EH (cell line): Measurements from ENCODE around the gene ASF1B.

Experiments used
- DNase-seq: peaks from one replicate; pipeline ENCODE4 v3.0.0-alpha.2; 2015; ENCODE audit warnings: low read depth

ASF1B gene

DNA sequence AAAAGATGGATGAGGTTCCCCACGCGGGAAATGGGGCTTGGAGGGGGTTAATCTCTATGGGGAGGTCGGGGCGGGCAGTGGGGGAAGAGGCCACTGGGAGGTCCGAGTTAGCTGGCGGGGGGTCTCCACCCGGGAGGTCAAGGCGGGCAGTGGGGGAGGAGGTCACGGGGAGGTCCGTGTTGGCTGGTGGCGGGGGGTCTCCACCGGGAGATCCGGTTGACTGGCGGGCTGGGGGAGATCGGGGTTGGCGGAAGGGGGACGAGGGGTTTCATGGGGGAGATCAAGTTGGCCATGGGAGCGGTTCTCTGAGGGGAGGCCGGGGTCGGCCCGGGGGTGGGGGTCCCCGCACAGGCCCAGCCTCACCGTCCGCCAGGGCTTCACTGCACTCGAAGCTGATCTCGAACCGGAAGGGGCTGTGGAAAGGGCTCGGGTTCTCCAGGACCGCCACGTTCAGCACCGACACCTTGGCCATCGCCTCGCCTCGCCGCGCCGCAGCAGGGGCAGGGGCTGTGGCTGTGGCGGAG lies 342 bp downstream of the ASF1B start:
- DNase-seq, result no peak

DNA sequence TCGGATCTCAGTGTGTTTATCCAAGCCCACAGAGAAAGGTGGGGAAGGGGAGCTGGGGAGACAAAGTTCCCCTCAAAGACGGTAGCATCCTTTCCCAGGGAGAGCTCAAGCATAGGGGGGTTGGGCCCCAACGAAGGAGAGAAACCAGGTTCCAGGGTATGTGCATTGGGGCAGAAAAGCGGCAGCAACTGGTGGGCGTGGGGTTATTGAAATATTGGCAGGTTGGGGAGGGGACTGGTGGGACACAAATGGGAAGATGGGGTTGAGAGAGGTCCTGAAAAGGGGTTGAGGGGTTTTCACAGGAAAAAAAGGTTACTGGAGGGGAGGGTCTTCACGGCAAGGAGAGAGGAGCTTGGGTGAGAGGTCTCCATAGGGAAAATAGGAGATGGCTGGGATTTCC lies 1.0 kb downstream of the ASF1B start:
- no peak for DNase-seq

DNA sequence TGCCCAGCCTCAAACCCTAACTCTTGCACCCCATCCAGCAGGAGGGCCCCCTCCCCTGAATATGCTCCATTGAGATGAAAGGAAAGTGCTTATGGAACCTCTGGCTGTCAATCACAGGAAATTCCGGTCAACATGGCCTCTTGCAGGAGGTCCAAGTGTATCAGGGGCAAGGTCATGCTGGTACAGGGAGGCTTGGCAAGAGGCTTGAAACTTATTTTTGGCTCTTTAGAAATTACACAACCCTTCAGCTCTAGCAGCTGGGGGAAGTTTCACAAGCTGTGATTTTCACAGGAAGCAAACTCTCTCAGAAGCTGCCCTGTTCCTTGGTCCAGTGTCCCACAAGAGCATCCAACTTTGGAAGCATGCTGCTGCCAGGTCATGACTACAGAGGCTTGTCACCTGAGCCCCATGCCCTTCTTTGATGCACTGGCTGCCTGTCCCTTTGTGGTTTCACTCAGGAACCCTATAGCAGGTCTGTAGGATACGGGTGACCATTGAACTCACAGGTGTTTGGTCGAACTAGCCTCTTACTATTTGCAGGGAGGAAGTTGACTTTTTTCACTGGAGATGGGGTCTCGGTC lies 8.4 kb downstream of the ASF1B start:
- no peak for DNase-seq

DNA sequence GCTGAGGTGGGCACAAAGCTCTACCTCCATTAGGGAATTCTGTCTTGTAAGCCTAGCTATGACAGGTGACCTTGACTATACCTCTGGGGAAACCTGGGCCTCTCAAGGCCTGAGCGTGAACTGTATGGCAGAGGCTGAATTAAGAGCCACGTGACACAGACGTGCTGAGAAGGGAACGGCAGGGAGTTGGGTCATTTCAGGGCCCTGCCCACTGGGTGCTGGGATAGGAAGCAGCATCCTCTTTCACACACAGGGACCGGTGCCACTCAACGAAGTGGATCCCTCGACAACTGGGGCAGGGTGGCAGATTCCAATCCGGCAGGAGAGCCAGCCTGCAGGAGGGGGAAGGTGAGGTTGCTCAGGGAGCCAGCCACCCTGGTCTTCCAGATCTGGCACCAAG lies 9.2 kb downstream of the ASF1B start:
- DNase-seq, result no peak

DNA sequence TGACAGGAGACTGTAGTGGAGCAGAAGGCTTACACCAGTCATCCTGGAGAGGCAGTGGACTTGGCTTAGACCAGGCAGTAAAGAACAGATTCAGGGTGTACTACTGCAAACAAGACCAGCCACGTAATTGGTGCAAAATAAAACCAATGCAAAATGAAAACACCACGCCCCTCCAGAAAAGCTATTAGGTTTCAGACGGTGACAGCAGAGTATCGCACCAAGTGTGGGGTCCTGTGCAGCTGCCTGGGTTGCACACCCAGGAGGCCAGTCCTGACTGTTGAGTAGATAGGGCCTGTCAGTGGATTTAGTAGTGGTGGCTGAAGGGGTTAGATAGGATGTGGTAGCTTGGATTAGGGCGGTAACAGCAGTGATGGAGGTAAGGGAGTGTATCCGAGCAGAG lies 13.5 kb downstream of the ASF1B start:
- DNase-seq, result no peak

DNA sequence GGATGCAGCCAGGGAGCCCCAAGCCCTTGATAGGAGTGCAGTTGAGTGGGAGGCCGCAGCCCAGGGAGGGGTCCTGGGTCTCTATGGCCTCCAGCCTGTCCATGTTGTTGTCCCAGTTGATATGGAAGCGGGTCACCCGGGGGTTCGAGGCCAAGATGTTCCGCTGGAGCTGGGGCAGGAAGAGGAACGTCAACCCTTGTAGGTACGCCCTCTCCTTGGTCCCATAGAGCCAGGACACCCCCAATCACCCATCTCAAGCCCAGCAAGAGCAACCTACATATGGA lies 15.9 kb downstream of the ASF1B start:
- DNase-seq, result no peak

DNA sequence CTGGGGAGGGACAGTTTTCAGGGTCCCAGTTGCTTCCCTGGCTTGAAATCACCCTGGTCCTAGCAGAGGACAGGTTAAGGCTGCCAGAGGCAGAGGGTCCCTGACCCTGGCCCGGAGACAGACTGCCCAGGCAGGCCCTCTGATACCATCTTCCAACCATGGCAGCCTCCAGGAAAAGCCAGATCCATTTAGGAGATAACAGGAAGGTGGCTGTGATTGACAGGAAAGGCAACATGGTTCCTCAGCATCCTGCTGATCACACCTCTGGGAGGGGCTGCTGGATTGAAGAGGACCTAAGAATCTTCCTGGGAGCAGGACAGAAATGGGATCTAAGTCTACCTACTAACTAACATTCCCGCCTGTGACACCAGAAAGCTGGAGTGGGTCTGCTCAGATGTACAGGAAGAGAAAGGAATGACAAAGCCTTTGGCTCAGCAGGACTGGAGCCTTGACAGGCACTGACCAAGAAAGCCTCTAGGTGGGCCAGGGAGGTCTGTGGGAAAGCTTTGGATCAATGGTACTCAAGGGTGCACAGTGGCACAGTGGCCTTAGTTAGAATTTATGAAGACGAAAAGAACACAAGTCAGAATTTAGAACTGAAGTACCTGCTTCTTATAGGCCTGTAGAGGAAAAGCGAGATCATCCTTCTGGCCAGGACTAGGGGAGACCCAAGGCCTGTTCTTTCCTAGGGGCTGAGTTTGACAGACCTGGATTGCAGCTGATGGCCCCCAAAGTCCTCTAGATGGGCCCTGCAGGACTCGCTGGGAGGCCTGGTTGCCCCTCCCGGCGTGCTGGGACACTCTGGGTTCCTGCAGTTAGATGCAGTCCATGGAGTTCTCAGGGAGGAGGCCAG lies 16.5 kb downstream of the ASF1B start:
- no peak for DNase-seq

DNA sequence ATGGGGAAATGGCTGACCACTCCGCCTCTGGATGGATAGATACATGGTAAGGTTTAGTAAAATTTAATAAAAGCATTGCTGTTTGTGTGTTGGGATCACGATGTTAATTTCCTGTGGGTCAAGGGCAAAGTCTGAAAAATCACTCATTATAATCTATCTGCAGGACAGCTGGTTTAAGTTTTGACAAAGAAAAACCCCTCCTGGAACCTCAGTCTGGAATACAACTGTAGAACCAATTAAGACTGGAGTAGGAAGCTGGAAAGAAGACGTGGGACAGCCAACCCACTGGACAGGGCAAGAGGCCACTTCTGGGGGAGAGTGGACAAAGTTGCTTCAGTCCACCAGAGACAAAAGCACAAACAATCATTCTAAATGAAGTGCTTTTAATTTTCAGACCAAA lies 17.2 kb downstream of the ASF1B start:
- no peak for DNase-seq

DNA sequence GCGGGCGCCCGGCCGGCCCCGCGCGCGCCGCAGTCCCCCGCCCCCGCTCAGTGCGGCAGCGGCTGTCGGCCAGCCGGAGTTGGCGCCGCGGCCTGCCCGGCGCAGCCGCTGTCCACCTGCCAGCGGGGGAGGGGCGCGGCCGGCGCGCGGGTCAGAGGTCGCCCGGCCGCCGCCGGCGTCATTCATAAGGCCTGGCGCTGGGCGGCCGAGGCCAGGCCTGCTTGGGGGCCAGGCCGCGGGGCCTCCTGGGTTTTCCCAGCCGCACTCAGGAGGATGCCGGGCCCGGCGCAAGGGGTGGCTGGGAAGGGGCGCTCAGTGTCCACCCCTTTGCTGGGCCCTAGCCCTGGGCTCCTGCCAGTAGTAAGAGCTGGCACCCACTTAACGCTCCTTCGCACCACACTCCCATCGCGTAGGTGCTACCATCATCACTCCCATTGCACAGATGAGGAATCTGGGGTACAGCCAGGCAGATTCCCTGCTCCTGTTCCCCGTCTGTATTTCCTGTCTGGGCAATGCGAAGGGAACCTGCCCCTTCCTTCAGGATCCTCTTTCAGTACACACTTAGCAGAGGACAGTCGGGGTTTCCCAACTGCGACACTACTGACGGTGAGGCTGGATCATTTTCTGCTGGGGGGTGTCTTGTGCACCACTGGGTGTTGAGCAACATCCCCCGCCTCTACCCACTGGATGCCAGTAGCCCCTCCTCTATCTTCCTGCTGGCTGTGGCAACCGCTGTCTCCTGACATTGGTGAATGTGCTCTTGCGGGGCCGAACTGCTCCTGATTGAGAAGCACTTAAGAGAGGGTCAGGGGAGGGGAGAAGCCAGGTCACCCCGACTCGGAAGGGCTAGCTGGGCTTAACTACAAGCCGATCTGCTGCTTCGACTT lies 18.0 kb downstream of the ASF1B start:
- peak; percentile 72 for DNase-seq

DNA sequence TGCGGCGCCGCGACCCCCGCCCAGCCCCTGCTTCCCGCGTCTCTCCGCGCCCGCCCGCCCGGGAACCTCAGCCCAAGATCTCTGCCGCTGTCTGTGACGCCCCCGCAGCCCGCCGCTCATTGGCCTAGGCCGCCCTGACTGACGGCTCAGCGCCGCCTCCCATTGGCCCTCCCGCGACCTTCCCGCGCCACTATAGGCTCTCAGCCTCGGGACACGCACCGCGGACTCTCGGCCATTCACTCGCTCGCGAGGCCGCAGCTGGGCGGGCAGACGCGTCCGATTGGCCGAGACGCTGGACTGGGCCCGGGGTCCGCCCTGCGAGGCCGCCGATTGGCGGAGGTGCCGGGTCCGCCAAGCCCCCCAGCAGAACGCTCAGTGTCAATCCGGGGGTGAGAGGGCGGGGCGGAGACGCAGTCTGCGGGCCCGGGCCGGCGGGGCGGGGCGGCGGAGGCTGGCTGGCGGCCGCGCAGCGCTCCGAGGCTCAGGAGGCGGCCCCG lies 18.7 kb downstream of the ASF1B start, which contains the start of gene PRKACA:
Gene PRKACA (minus strand): TSS at position 95 of the 497 bp plus-strand sequence. CDS start 215 bp downstream, outside the sequence.
- DNase-seq, result peak; percentile 99

DNA sequence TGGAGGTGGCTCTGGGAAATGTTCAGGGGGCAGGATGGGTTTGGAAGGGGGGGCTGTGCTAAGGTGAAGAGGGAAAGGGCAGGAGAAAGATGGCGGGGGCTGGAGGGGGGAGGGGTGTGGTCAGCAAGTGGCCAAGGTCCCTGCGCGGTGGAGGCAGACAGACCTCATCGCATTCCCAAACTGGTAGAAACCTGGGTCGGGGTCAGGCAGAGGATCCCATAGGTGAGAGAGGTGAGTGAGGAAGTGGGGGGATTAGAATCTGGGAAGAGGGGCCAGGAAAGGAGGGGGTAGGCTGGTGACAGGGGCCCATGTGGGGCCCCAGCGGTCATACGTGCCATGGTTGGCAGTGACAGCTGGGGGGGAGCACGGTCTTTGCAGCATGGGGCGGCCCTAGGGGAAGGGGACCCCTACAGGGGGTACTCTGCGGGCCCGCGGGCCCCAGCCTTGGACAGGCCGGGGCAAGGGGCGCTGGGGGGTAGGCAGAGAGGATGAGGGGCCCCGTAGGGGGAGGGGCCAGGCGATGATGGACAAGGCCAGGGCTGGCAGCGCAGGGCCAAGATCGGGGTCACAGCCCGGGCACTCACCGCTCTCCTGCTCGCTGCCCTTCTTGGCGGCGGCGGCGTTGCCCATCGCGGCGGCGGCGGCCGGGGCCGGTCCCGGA lies 19.3 kb downstream of the ASF1B start:
- no peak for DNase-seq

DNA sequence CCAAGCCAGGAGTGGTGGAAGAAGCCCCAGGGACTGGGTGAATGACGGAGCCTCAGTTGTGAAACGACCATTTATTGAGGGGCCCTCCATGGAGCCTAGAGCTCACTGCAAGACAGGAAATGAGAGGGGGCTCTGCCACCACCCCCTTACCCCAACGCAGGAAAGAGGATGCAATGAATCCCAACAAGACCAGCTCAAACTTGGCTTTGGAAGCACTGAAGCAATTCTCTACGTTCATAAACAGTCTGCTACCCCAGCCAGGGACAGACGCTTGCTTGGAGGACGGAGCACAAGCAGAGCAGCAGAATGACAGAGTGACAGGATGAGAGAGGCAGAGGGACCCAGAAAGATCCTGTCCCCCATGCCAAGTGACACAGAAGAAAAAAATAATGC lies 19.9 kb downstream of the ASF1B start:
- DNase-seq, result no peak

DNA sequence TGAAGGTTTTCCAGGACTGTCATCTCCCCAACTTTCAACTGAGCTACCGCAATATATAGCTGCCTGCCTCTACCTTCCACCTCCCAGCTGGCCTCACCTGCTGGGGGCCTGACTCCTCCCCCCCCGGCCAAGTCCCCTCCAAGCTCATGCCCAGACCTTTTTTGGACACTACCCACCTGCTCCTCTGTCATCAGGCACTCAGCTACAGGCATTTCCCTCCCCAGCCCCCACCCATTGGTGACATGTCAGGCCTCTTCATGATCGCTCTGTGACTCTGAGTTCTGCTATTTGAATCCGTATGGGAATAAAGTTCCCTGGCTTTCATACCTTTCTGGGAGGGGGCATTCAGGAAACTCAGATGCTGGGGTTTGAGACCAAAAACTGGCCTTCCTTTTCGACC lies 20.6 kb downstream of the ASF1B start:
- no peak for DNase-seq

DNA sequence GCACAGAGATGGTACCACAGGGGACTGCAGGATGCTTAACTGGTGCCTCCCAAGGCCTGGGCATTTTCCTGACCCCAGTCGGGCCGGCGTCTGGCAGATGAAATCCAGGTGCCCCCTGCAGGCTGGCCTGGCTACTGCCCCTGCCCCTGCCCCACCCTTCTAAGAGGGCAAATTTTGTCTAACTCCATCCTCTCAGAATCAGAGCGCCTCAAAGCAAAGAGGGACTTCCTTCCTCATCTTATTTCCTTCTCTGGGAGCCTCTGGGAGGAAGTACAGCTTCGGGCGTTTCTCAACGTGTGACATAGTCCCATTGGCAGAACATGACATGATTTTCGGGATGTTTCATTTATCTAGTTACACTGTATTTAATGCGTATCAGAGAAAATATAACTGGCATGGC lies 21.5 kb downstream of the ASF1B start:
- peak; percentile 29 for DNase-seq

DNA sequence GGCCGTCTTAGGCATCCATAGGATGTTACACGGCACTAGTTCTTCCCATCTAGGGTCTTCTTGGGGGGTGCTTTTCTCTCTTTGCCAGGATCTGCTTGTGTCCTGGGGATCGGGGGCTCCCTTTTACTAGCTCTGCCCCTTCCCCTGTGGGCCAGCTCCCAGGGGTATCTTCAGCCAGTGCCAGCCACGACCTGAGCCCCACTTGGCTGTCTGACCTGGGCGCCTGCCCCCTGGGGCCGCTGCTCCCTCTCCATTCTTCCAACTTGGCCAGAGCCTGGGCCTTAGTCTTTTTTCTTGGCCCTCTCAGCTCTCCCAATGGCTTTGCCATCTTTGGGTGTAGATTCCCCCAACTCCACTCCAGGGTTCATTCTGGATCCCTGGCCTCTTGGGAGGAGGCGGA lies 21.9 kb downstream of the ASF1B start:
- DNase-seq, result no peak

DNA sequence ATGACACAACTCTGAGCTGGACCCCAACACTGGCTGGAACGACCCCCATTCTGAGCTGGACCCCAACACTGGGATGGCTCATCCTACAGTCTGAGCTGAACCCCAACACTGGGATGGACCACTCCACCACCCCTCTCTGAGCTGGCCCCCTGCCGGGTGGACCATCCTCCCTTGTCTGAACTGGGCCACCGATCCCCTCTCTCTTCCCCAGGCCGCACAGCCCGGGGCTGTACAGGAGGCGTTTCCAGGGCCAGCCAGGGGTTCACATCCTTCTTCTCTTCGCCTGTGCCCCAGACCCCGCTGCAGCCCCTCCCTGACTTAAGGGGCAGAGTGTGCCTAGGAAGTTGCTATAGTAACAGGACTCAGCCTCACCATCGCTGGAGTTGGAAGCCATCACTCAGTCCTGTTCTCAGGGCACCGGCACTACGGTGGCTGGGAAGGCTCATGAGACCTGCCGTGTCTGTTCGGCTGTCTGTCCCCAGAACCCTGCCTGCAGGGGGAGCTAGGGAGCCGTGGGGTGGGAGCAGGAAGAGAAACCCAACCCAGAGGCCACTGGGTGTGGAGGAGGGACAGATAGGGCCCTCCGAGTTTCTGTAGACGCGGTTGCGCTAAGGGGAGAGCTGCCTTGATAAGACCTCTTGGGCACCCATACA lies 22.5 kb downstream of the ASF1B start:
- no peak for DNase-seq

DNA sequence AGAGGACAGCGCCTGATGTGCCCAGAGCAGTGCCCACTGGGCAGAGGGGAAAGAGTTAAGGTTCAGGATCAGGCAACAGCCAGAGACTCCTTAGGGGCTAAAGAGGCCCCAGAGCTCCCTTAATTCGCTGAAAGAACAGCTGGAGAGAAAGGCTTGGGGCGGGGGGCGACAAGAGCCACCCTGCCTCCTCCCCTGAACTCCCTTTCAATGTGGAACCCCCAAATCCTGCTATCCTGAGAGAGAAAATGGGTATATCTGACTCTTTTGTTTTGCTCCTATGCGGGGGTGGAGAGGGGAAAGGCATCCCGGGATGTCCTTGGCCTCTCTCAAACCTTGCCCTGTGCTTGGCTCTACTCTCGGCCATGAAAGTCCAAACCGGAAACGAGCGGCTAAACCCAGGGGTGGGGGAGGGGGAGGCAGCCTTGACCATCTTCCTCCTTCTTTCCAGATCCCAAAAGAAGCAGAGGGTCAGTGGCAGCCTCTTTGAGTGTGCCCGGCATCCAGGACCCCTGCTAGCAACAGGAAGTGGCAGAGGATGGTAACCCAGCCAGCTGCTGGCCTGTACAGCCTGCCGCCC lies 23.5 kb downstream of the ASF1B start:
- peak; percentile 52 for DNase-seq

DNA sequence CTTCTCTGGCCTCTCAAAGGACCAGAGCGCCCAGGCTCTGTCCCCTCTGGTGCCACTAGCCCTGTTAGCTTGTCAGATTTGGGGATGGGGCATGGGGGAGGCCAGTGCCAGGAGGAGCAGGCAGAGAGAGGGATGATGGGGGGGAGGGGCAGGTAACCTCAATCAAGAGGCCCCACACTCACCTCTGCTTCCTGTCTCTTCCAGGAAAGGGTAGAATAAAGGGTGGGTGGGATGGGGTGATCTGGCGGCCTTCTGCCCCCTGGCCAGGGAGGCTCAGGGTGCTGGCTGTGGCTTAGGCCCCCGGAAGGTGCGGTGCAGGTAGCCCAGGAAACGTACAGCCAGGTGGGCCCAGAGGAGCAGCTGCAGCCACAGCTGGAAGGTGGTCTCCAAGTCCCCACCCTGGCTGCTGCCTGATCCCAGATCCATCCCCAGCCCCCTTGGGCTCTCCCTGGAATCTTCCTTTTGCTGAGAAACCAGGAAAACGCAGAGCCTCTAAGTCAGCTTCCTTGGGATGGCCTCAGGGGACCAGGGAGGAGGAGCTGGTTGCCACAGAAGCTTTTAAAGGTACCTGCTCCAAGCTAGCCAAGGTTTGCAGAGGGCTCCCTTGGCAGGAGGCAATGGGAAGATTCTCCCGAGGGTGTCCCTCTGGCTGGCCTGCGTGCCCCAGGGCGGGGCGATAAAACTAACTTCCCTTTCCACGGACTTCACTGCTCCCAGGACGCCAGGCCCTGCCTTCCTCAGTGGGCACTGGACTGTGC lies 24.2 kb downstream of the ASF1B start:
- DNase-seq, result no peak

DNA sequence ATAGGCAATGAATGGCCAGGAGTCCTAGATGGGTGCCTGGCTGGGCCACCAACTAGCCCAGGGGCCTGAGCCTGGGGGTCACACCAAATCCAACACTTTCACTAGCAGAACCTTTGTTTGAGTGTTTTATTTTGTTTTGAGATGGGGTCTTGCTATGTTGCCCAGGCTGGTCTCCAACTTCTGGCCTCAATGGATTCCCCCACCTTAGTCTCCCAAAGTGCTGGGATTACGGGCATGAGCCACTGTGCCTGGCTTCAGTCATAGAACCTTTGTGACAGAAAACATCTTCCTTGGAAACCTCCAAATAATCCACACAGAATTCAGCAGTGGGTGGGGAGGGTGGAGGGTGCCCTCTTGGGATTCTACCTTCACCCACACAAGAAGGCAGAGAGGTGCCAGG lies 24.9 kb downstream of the ASF1B start:
- DNase-seq, result no peak

DNA sequence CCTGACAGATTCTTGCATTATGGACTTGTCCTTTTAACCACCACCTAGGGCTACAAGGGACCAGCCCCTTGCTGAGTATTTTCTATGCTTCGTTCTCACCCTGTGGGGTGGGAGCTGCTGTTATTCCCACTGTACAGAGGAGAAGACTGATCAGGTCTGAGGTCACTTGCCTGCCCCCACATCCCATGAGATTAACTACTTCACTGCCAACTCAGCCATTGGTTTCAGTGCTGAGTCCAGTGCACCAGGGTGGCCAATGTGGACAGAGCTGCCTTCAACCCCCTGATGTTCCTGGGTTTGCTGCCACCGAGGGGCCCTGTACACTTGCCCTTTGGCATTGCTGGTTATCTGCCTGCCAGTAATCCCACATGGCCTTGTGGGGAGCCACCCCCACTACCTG lies 25.7 kb downstream of the ASF1B start:
- no peak for DNase-seq
